ENCODE results near the gene ZSCAN25.

Gene ZSCAN25

DNA sequence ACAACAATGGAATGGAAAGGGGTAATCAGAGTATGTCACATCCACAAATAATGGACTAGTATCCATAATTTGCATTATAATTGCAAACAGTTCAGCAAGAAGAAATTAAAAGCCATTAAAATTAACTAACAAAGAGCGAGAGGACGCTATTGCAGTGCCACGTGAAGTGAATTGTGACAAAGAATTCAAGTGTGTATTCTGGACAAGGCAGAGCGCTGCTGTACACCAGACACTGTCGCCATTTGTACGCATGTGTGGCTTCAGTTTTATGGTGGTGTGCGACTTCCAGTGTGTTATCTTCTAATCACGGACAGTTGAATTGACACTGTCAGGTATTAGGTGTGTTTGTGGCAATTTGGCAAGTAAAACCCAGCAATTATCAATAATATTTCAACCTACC lies 51.8 kb downstream of the ZSCAN25 start:
- H3K9me3 ChIP-seq (replicated peaks in 1 of 11): peaks cover 0 to 10% (median 0%) of the 10 kb centered on the region in 11 experiments; a peak in 3 of 22 replicates

DNA sequence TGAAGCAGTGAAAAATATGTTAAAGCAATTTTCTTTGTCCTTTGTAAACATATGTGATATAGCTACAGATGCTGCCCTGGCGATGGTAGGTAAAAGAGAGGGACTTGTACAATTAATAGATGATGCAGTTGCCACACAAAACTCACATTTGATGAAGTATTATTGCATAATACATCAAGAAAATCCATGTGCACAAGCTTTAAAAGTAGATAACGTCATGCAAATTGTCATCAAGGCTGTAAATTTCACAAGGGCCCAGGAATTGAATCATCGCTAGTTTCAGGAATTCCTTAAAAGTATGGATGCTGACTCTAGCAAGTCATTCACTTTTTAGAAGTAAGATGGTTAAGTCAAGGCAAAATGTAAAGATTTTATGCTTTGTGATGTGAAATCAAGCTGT lies 53.0 kb downstream of the ZSCAN25 start:
- H3K9me3 ChIP-seq (replicated peaks in 1 of 11): 0 out of 22 replicates have a peak, but pooled peaks cover 0 to 3% (median 0%) of the 10 kb centered on the region in 11 experiments
- peaks cover 0 to 57% (median 5%) of the 10 kb centered on the region in 10 experiments; a peak in 10 of 20 replicates for H3K4me1 ChIP-seq
- no peak overlapping the region for H3K4me3 ChIP-seq
- H3K27me3 ChIP-seq: no peaks in the 10 kb centered on the region
- no peak; a peak in 1 of 22 replicates for TF ChIP-seq Cebpa-rat (IDR thresholded peaks at IDR 0.05)
- H3K4me2 ChIP-seq: peak overlapping the region in 2 of 11 experiments; percentile 22 to 28; a peak in 3 of 22 replicates
- H3K27ac ChIP-seq: no peak overlapping the region
- H3K9ac ChIP-seq: no peak overlapping the region
- no peaks in the 10 kb centered on the region for H4K20me1 ChIP-seq
- no peaks in the 10 kb centered on the region for H3K36me3 ChIP-seq

More for the DNA sequence above, 51.8 kb downstream of the ZSCAN25 start:
- no peaks in the 10 kb centered on the region for H3K27me3 ChIP-seq
- no peak overlapping the region for H3K9ac ChIP-seq
- no peak for TF ChIP-seq Cebpa-rat (IDR thresholded peaks at IDR 0.05)
- H3K27ac ChIP-seq: no peak overlapping the region
- no peak overlapping the region for H3K4me2 ChIP-seq
- no peak overlapping the region for H3K4me3 ChIP-seq
- H4K20me1 ChIP-seq: no peaks in the 10 kb centered on the region
- H3K36me3 ChIP-seq: peaks cover 0 to 5% (median 0%) of the 10 kb centered on the region in 11 experiments; a peak in 1 of 22 replicates
- peaks cover 0 to 69% (median 5%) of the 10 kb centered on the region in 10 experiments; a peak in 10 of 20 replicates for H3K4me1 ChIP-seq

DNA sequence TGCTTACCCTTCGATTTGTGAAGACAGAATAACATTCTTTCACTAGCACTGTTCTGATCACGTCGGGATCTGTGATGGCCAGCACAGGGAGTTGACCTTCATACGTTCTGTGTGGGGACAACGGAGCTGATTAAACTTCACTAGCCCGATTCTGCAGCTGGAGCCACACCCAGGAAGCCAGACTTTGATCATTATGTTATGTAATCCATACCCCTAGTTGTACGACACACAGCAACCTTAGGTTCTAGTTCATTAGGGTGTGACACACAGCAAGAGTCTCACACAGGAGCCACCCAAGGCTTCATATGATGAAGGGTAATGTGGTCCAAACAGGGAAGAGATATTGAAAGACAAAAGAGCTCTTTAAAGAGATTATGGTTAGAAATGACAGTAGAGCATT lies 55.8 kb downstream of the ZSCAN25 start:
- Histone ChIP-seq H3K4me2 (peak overlapping the region in 3 of 11 experiments; percentile 28 to 41 (median 28); a peak in 4 of 22 replicates), H3K27ac (no peak overlapping the region), H3K4me1 (peaks cover 0 to 31% (median 0%) of the 10 kb centered on the region in 10 experiments; a peak in 5 of 20 replicates), H3K4me3 (no peak overlapping the region), H3K9ac (no peak overlapping the region), H3K27me3 (no peaks in the 10 kb centered on the region), H3K36me3 (no peaks in the 10 kb centered on the region), H4K20me1 (no peaks in the 10 kb centered on the region), H3K9me3 (replicated peaks in 1 of 11) (no peaks in the 10 kb centered on the region)
- no peak for TF ChIP-seq Cebpa-rat (IDR thresholded peaks at IDR 0.05)

DNA sequence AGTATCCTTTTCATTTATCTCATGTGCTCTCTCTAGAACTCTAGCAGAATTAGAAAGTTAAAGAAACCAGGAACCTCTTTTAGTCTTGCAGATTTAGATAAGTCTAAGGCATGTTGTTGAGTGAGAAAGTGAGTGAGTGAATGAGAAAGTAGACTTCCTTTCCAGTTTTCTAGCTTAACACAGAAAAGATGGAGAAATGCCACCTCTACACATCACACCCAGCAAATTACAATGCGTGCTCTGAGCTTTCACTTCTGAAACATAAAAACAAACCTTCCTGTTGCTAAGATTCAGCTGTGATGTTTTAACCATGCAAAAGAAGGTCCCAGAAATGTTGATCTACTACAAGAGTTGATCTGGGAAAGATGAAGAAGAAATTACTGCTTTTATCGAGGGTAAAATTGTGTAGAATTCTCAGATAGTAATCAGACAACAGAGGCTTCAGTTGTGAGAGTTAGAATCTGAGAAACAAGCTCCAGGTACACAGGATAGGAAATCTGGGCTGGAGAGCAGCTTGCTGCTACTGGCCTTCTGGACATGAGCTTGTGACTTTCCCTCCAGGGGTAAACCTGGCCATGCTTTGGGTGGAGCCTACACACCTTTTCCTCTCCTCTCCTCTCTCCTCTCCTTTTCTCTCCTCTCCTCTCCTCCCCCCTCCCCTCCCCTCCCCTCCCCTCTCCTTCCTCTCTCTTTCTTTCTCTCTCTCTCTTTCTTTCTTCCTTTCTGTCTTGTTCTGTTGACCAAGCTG lies 58.4 kb downstream of the ZSCAN25 start:
- Histone ChIP-seq H3K27me3 (no peaks in the 10 kb centered on the region), H3K9ac (no peak overlapping the region), H3K4me1 (peaks cover 0 to 29% (median 0%) of the 10 kb centered on the region in 10 experiments; a peak in 6 of 20 replicates), H3K9me3 (replicated peaks in 1 of 11) (no peaks in the 10 kb centered on the region), H3K4me3 (no peak overlapping the region), H3K4me2 (no peak overlapping the region), H3K27ac (no peak overlapping the region), H4K20me1 (no peaks in the 10 kb centered on the region), H3K36me3 (no peaks in the 10 kb centered on the region)
- no peak for TF ChIP-seq Cebpa-rat (IDR thresholded peaks at IDR 0.05)

DNA sequence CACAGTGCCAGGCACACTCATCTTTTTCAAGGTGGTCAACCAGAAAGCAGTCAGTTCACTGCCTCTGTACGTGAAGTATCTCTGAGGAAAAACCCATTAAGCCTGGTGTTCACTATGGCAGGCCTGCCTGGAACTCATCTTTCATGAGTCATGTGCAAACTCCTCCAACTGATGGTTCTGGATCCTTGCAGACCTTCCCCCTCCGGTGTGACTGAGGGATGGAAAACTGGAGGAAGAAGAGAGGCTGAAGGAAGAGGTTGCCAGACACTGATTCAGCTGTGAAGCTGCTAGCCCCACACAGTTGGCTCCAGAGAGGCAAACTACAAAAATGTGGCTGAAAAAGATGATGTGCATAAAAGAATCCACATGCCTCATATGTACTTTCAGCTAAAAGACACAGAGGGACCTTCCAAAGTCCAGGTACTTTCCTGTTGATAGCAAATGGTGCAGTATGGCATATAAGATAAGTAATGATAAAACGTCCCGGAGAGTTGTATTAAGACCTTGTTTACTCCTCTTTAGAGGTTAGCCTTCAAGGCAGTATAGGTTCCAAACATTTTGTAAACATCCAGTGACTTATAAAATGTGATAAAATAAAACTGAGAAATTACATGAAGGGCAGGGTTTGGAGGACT lies 60.4 kb downstream of the ZSCAN25 start:
- H4K20me1 ChIP-seq: no peaks in the 10 kb centered on the region
- H3K9me3 ChIP-seq (replicated peaks in 1 of 11): peaks cover 0 to 10% (median 5%) of the 10 kb centered on the region in 11 experiments; a peak in 17 of 22 replicates
- no peak for TF ChIP-seq Cebpa-rat (IDR thresholded peaks at IDR 0.05)
- no peak overlapping the region for H3K4me2 ChIP-seq
- no peaks in the 10 kb centered on the region for H3K36me3 ChIP-seq
- H3K4me1 ChIP-seq: peaks cover 0 to 28% (median 0%) of the 10 kb centered on the region in 10 experiments; a peak in 6 of 20 replicates
- H3K4me3 ChIP-seq: no peak overlapping the region
- no peaks in the 10 kb centered on the region for H3K27me3 ChIP-seq
- no peak overlapping the region for H3K9ac ChIP-seq
- H3K27ac ChIP-seq: no peak overlapping the region

DNA sequence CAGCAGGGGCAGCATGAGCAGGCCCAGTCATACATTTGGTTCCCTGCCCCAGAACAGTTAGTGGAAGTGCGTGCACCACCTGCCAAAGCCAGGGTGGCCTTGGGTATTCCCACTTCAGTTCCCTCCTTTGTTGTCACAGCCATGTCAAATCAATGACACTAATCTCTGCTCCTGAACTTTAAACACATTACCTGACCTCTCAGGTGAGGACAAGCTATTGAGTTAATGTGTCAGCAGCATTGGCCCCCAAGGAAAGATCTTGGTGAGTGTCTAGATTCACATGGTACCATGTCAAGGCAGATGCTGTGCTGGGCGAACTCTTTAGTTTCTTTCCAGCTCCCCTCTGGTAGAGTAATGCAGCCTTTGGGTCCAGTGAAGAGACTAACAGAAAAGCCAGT lies 60.9 kb downstream of the ZSCAN25 start:
- Histone ChIP-seq H3K9me3 (replicated peaks in 1 of 11) (peaks cover 0 to 15% (median 9%) of the 10 kb centered on the region in 11 experiments; a peak in 17 of 22 replicates), H3K4me3 (no peak overlapping the region), H3K36me3 (no peaks in the 10 kb centered on the region), H4K20me1 (no peaks in the 10 kb centered on the region), H3K4me1 (peaks cover 0 to 23% (median 0%) of the 10 kb centered on the region in 10 experiments; a peak in 6 of 20 replicates), H3K4me2 (no peak overlapping the region; a peak in 1 of 22 replicates), H3K27ac (no peak overlapping the region), H3K9ac (no peak overlapping the region), H3K27me3 (no peaks in the 10 kb centered on the region)
- no peak for TF ChIP-seq Cebpa-rat (IDR thresholded peaks at IDR 0.05)

DNA sequence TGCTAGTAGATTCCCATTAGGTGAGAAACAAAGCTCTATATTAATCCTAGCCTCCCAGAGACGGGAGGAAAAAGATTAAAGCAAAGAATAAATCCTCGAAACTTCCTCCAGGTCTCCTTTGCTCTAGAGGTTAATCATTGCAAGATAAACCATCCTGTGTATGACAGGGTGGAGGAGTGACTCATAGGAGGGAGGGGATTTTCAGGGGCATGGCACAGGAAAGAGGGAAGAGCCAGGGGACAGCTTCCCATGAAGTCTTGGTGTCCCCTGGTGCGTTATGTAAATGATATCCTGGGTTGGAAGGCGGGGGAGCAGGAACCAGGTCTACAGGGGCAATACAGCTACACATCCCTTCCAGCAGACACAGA lies 62.3 kb downstream of the ZSCAN25 start:
- Histone ChIP-seq H3K27ac (no peak overlapping the region), H3K27me3 (no peaks in the 10 kb centered on the region), H4K20me1 (no peaks in the 10 kb centered on the region), H3K4me2 (peak overlapping the region in 3 of 11 experiments; percentile 54 to 62 (median 57); a peak in 6 of 22 replicates), H3K9me3 (replicated peaks in 1 of 11) (peaks cover 0 to 15% (median 9%) of the 10 kb centered on the region in 11 experiments; a peak in 17 of 22 replicates), H3K36me3 (no peaks in the 10 kb centered on the region), H3K4me1 (peaks cover 0 to 22% (median 0%) of the 10 kb centered on the region in 10 experiments; a peak in 6 of 20 replicates), H3K9ac (no peak overlapping the region), H3K4me3 (no peak overlapping the region)
- no peak for TF ChIP-seq Cebpa-rat (IDR thresholded peaks at IDR 0.05)

DNA sequence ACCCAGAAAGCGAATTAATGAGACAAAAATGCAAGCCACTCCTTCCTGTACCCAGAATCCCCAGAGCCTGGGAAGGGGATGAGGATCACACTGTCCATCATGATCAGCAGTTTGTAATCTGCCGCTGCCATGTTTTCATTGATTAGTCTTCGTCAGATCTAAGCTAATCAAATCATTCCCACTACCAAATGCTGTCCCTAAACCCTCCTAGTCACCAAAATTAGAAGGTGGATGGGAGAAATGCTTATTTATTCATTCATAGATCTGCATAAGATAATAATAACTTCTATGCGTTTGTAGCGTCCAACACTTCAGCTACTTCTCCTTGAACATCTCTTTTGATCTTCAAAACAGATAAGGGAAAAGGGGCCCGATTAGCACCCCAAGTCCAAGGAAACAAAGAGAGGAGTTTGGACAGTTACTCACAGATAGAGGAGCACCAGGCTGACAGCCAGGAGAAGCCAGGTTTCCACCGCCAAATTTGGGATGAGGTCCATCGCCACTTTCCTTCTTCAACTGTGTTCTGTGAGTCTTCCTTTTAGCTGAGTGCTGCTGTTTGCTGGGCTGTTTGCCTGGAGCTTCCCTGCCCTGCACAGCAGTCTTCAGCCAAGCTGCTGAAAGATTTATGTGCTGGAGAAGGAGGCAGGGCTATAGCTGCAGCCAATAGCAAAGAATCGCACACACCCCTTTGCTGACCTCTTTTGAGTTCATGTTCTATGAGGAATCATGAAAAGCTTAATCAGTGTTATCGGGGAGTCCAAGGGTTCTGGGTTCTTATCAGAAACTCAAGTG lies 62.9 kb downstream of the ZSCAN25 start, which contains the start of gene CYP3A5:
TSS of gene CYP3A5 (minus strand) at position 597 of the 792 bp plus-strand sequence. CDS start at position 497, 100 bp downstream.
- no peak within 1 kb of the TSS for H3K4me3 ChIP-seq
- H3K4me1 ChIP-seq: peaks cover 0 to 22% (median 0%) of the 10 kb centered on the region in 10 experiments; a peak in 6 of 20 replicates
- H4K20me1 ChIP-seq: no peaks in the 10 kb centered on the region
- TF ChIP-seq Cebpa-rat (IDR thresholded peaks at IDR 0.05): no peak
- no peaks in the 10 kb centered on the region for H3K27me3 ChIP-seq
- no peak within 1 kb of the TSS for H3K27ac ChIP-seq
- no peak within 1 kb of the TSS for H3K9ac ChIP-seq
- peaks cover 0 to 15% (median 9%) of the 10 kb centered on the region in 11 experiments; a peak in 17 of 22 replicates for H3K9me3 ChIP-seq (replicated peaks in 1 of 11)
- no peaks in the 10 kb centered on the region for H3K36me3 ChIP-seq
- H3K4me2 ChIP-seq: peak within 1 kb of the TSS in 3 of 11 experiments; percentile 54 to 62 (median 57); a peak in 6 of 22 replicates

Measured in BLaER1 treated with 17β-estradiol and CSF1 and Interleukin-3, amounts not matched to agents 10 nM and 100 nM (cell line).